T-helper 1 cell (primary cell): Measurements from ENCODE around the gene EVX1.

Experiments
- DNase-seq, 5 donors: peaks; one replicate each; pipeline ENCODE4 v3.0.0-alpha.2; 2012 to 2020

Gene EVX1

DNA sequence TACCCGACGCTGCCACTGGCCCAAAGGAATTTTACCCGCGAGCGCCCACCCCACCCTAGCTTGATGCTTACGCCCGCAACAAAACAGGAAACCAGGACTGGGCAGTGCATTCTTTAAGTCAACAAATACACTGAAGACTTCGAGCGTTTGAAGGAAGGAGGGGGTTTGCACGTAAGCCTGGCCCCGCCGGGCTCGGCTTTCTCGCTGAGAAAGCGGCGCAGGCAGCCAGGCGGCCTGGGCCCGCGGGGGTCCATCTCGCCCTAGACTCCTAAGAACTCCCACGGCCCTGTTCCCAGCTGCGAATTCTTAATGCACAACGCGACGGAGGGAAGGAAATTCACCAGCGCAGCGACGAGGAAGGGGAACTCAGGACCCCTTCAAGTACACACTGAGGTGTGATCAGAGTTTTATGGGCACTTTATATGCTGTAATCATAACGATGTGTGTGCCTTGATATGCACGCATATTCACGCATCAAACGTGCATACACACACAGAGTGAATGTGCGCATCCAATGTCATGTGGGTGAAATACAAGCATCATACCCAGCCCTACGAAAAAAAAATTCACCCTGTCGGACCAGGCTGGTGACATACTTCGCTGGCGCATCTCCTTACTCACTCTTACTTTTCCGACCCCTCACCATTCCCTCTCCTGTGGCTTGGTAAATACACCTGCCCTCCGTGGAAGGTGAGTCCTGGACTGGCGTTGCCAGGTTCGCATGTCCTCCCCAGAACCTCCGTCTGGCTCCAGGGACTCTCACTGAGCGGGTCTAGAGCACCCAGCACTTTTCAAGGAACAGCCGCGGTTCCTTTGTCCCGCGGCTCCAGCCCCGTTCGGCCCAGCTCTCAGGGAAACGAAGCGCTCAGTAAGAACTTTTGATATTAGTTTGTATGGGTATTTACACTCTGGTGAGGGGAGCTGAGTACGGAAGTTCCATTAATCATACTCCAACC lies 37.0 kb upstream of the EVX1 start:
- no peak for DNase-seq

DNA sequence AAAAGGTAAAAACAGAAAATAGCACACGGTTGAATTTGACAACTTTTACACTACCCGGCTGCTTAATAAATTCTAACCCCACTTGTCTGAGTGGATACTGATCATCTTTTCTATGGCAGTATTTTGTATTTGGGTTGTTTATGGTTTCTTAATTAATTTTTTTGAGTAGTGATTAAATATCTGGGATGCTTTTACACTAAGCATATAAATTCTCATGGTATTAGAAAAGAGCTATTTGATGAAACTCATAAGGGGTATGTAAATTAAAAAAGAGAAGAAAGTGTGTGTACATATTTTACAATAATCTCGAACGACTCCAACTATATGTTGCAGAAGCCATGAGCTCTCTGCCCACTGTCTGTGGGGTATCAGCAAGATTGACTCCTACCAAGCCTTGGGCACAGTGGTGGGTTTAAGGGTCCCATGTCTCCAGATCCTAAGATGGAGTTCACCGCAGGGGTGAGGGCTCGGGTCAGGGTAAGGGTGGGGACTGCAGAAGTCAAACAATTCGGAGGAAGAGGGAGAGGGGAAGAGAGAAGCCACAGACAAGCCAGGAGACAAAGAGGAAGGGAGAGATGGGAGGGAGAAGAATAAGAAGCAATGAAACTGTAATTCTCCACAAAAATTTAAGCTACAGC lies 35.1 kb upstream of the EVX1 start:
- no peak for DNase-seq

DNA sequence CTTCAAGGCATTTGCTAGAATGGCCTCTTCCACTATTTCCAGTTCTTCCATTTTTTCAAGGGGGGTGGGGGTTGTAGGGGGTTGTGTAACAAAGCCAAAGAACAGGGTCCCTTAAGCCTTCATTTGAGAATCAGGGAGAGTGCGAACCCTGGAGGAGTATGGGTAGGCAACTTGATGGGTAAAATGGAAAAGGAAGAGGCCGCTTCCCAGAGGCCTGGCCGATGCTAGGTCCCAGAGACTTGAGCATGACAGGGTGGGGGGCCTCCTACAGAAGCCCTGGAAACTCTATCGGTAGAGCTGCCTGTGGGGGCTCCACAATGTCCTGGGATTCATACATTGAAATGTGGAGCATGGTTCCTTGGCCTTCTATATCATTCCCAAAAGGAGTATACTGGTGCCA lies 33.6 kb upstream of the EVX1 start:
- DNase-seq: no peak

DNA sequence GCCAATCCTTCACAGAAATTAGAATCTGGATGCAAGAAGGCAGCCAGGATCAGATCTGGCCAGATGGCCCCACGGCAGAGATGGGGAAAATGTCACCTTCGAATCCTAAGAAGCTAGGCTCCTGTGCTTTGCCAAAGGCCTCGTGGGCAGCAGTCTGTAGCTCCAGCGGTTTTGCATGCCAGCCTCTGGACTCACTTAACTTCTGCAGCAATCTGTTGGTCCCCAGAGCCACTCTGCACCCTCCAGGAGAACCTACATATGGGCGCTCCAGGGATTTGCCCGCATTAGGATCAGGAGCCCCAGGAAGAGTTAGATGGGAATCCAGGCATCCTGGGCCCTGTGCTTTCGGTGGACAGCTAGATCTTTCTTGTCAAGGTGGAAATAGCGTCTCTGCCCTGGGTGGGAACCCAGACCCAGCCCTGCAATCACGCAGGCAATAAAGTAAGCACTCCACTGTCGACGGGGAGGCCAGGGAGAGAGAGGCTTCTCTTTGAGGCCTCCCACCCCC lies 32.6 kb upstream of the EVX1 start:
- no peak for DNase-seq

DNA sequence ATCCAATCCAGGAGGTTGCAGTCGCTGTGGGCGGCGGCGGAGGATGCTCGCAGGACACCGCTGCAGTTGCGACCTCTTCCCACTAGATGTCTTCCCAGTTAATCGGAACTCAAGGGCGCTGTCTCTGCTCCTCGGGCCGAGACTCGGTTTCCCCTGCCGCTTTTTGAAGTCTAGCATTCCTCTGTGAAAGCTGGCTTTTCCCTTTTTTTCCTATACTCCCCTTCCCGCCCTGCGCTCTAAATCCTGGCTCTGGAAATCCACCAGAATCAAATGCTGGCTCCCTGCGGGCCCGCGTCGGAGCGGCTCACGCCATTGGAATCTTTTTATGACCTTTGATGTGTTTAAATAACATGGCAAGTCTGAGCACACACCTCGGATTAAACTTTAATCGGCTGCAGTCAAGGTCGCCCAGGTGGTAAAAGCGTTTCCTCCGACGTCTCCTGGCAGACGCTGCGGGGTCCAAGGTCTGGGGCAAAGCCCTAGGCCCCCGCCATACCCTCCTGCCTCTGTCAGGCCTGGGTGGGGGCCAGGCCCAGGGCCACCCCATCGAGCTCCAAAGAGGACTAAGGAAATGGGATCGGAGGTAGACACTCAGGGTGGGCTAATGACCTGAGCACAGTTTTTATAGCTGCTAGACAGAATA lies 32.0 kb upstream of the EVX1 start:
- DNase-seq: peak in 1 of 5 donors; percentile 17

DNA sequence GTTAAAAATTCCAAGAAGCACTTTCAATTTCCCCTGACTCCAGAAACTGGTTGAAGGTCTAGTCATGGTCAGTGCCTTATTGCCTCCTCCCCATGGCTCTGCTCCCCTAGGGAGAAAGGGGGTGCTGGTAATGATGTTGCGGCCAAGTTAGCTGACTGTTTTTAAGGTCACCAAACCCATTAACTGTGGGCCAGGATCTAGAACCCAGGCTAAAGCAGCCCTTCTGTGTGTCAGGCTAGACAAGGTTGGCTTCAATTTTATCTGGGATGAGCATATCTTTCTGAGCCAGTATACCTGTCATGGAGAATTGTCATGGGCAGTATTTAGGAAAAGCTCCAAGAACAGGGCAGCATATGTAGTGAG lies 31.5 kb upstream of the EVX1 start:
- DNase-seq: no peak

DNA sequence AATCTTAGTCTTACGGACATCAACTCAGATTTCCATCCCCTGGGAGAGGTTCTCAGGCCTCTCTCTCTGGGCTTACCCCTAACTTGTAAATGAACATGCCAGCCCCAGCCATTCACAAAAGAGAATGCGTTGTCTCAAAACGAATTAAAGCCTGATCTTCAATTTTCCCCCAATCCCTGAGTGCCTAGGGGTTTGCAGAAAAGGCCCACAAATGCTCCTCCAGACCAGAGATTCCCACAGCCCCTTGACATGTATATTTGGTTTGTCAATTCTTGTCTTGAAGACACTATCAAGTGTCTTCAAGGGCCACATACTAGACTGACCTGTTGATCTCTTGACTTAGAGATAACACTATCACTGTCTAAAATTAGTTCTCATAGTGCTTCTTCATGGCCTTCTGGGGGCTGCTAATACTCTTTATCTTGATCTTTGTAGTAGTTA lies 30.8 kb upstream of the EVX1 start:
- DNase-seq: no peak

DNA sequence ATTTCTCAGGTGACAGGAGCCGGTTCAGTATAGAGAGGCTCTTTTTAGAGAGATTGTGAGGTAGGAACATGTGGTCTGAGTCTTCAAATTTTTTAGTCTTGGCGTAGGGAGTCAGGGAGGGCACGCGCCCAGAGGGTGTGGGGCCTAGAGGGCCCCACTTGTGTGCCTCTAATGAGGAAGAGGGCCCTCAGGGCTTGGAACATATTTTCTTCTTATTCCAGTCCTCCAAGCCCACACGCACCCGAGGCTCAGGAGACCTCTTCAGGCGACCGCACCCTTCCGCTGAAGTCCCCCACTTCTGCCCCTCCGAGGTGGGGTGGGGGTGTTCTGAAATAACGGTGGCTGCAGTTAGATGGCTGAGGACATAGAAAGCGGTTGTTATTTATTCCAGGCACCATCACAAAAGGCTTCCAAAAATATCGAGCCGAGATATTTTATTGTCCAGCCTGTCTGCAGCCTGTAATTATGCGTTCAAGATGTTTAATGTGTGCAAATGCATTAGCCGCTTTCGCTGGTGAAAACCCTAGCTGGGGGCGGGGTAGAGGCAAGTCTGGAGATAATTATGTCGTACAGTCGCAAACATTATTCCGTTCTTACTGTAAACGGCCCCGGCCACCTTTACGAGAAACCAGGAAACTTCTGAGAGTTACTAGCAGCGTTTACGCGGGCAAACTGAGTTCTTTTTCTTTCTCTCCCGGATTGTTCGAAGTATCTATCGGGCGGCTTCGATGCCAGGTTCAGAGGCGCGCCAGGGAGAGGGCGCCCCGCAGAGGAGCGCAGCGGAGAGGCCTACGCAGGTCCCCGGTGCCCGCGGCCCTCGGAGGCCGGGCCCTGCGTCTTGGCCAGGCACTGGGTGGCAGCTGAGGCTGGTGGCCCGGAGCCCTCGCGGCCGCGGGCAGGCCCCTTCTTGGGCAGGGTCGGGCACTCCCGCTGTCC lies 29.8 kb upstream of the EVX1 start:
- no peak for DNase-seq

DNA sequence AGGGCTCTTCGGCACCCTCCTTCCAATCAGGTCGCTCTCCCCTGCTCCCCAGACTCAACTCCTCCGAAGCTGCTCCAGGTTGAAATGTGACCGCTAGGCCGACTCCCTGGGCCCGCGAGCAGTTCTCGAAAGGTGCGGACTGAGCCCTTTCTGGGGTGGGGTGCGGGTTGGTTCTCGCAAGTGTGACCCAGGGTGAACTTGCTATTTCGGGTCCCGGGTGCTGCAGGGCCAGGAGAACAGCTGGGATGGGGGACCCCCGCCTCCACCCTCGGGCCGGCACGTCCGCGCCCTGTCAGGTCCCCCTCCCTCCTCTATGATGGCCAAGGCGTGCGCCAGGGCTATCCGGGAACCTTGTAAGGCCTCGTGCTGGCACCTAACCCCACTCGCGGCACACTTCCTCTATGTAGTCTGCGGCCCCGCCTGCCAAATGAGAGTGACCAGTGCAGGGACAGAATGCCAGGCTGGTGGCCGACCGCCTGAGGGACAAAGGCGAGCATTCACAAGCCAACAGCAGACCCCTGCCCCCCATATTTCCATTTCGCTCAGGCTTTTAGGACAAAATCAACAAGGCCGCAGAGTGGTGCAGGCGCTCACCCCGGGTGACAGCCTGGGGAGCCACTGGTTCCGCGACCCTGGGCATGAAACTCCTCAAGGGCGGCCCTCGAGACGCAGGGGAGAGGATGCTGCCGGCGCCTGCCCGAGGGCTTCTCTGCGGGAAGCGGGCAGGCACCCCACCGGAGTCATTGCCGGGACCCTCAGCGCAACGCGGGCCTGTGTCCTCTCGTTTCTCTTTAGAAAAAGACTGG lies 29.0 kb upstream of the EVX1 start:
- no peak for DNase-seq

DNA sequence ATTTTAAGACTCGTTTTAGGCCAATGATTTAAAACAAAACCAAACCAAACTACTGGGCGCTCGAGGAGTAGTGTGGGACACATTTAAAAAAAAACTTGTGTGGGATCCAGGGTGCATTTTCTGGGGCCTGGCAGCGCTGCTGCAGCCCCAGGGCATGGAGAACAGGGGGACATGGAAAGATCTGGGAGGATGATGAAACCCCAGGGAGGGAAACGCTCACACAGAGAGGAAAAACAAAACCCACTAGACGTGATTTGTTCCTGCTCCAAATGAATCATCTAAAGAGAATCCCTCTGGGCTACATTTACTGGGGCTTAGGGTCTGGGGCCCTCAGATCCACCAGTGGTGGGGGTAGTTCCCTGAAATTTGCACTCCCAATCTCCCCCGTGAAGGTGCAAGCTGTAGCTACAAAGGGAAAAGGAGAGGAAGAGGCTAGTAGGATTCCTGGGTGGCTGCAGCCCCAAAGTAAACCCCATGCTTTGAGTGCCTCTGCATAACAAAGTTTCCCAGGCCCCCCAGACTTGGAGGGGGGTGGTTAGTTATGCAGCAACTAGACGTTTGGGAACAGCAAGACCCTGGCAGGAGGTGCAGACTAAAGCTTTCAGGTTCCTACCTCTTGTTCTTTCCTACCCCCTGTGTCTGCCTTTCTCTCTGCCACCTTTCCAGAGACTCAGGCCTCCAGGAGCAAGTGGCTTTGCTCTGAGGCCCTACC lies 28.2 kb upstream of the EVX1 start:
- DNase-seq: no peak

DNA sequence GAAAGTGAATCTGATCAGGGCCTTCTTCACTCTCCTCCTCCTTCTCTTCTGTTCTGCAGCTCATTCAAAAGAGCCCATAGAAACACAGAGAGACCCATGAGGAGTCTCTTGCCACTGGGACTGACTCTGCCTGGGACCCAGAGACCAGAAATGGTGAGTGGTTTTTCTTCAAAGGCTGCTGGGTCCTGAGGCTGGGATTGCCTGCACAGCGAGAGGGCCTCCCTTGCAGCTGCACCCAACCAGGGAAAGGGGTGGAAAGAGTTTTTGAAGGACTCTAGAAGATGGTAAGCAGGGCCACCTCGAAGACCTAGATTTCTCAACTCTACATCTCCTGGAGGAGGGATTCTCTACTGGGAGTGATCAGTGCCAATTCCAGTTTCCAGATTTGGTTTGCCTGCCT lies 27.2 kb upstream of the EVX1 start:
- no peak for DNase-seq

DNA sequence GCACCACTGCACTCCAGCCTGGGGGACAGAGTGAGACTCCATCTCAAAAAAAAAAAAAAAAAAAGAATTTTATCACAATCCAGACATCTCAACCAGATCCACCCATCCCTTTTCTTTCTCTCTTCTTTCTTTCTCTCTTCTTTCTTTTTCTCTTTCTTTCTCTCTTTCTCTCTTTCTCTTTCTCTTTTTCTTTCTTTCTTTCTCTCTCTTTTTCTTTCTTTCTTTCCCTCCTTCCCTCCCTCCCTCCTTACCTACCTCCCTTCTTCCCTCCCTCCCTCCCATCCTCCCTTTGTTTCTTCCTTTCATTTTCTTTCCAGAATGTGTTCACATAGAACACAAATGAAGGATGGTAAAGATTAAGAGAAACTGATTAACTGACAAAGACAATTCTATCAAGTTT lies 24.7 kb upstream of the EVX1 start:
- DNase-seq: no peak

DNA sequence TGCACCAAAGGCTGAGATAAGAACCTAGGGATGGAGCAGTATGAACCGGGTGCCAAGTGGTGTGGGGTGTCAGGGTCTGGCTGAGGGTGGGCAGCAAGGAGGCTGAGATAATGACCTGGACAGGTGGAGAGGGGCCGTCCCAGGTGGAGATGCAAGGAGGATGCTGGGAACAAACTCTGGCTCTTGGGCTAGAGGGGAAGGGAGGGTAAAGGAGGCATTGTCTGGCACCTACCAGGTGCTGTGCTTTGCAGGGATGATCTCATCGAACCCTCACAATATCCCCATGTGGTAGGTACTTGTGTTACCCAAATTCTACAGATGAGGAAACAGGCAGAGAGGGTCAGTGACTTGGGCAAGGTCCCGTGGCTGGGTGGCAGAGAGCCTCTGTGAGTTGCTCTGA lies 22.8 kb upstream of the EVX1 start:
- no peak for DNase-seq

DNA sequence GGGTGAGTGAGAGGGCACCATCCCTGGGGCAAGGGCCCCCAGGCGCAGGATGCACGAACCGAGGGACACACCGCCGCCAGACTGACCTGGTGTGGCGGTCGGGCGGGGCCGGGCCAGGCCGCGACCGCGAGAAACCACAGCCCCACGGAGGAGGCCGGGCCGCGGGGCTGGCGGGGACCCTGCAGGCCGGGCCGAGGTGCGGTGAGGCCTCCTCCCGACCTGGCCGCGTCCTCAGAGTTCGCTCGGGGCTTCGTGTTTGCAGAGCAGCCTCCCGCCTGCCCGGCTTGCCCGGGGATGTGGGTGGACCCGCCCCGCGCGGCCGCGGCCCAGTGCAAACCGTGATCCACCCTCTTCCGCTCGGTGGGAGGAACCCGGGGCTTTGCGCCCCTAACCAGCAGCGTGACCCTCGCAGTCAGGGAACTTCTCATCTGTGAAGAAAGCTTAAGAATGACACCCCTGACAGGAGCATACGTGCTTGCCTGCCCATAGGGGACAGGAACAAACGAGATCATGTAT lies 22.1 kb upstream of the EVX1 start:
- no peak for DNase-seq

DNA sequence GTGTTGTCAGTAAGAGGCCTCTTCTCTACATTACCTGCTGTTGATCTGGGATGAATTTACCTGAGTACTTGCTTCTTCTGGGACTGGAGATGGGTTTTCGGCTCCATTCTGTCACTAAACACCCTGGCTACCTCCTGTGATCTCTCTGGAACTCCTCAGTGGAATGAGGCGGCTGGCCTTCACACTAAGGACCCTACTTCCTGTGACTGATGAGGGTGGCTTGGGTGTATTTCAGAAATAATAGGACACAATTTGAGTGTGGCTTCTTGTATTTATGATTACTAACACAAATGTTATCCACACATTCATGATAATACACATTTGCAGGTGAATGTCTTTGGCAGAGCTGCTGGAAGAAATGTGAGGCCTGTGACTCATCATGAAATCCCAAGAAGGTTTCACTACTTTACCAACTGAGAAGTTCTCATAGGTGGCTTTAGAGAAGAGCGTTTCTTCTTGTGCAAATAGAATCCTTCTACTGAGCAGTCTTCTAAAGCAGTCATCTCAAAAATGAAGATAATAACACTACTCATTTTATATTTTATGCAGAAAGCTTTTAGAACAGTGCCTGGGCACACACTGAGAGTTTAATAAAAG lies 21.3 kb upstream of the EVX1 start:
- DNase-seq: no peak

DNA sequence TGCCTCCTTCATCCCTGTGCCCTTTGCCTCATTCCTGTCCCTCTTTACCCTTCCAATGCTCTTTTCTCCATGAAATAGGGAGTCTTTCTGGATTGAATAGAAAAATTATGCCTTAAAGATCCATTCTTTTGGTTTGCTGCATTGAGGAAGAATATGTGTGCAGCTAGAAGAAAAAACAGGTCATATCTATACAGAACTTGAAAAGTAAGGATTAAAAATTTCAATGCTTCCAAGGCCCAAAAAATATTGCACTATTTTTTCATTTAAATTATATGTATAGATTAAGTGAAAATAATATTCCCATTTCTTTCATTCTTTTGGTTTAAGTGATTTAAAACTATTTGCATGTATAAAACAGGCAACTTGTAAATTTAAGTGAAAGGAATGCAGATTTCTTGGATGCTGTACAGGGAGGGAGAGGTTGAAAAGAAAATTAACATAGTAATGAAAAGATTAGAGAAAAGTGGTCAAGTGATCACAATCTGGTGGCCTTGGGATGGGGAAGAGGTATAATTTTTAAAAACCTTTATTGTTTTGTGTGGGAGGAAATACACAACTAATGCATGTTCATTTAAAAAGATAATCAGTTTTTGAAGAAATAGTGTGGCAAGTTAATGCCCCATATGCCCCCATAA lies 18.5 kb upstream of the EVX1 start:
- no peak for DNase-seq

DNA sequence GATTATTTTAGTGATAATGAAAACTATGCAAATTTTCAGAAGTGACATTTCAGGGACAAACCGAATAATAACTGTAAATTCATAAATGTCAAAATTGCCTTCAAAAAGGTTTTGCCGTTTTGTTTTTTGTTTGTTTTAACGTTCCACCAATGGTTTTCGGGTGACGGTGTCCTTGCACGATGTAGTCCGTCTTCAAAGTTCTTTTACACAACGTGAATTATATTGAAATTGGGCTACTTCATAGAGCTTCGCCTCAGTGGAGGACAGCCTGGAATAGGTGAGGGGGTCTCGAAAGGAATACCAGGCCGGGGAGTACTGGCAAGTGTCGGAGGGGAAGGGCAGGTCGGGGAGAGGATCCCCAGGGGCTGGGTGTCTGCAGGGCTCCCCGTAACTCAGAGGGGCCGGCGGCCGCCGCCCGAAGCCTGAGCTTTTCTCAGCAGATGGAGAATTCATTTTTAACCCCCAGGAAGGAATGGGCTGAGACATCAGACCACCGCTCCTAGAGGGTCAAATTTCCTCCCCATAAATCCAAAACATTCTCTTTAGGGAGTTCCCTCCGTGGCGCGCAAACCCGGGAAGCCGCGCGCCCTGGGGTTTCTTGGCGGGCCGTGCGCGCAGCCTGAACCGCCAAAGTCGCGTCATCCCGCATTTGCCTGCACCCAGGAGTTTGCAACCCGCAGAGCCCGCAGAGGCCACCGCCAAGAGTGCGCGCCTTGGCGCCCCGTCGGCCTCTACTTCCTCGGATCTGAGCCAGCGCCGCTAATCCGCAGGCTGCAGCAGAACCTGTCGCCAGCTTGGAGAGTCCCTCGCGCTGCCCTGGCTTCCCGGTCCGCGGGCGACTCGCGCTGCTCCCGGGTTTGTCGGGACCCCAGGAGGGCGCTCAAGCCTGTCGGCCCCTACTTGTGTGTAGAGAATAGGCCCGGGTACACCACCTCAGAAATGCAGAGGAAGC lies 17.3 kb upstream of the EVX1 start:
- DNase-seq: no peak

DNA sequence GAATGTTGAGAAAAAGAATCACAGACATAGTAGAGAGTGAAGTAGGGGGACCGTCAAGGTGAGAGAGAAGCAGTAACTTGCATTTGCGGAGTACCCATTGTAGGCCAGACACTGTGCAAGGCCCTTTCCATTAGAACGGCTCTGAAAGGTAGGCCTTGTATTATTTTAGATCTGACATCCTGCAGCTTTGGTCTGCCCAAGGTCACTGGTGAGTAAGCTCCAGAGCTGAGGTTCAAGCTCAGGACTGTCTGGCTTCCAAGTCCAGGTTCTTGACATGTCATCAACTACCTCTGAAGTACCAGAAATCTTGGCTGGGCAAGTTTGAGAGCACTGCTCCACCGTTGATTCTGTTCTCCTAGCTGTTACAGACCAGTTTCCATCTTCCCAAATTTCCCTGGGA lies 13.2 kb upstream of the EVX1 start:
- DNase-seq: no peak
